ENCODE data around the gene SHQ1.

Gene SHQ1

GRCh38 chr3:72829701-72830100, 18.5 kb downstream of the SHQ1 start:
- H3K27me3 Mint-ChIP-seq: no peaks in the 10 kb centered on the region

GRCh38 chr3:72821161-72821781, 27.0 kb downstream of the SHQ1 start:
- intact Hi-C loops (cut with micrococcal nuclease): loop anchor here (2.0 to 10.0 kb wide), 4 partner anchors 154 to 1109 kb away; no protein-coding TSS in a partner anchor
- H3K27ac Mint-ChIP-seq: no peak overlapping the region
- H3K9me3 Mint-ChIP-seq: no peaks in the 10 kb centered on the region
- H3K4me3 Mint-ChIP-seq: no peak overlapping the region
- H3K4me1 Mint-ChIP-seq (ENCODE audit: low read depth): peaks cover 13% of the 10 kb centered on the region
- H3K27me3 Mint-ChIP-seq: no peaks in the 10 kb centered on the region
- no peaks in the 10 kb centered on the region for H3K36me3 Mint-ChIP-seq (ENCODE audit: low read depth)

More at GRCh38 chr3:72829701-72830100, 18.5 kb downstream of the SHQ1 start:
- Mint-ChIP-seq H3K36me3 (ENCODE audit: low read depth) (peaks cover 29% of the 10 kb centered on the region), H3K4me1 (ENCODE audit: low read depth) (no peaks in the 10 kb centered on the region), H3K4me3 (no peak overlapping the region), H3K27ac (no peak overlapping the region), H3K9me3 (no peaks in the 10 kb centered on the region)
- intact Hi-C loops (cut with micrococcal nuclease): loop anchor here (10.0 kb wide), 1 partner anchor 695 kb away; no protein-coding TSS in a partner anchor

GRCh38 chr3:72820415-72820814, 27.8 kb downstream of the SHQ1 start:
- Mint-ChIP-seq H3K27ac (no peak overlapping the region), H3K4me3 (no peak overlapping the region), H3K9me3 (no peaks in the 10 kb centered on the region)

GRCh38 chr3:72818905-72819304, 29.3 kb downstream of the SHQ1 start:
- peaks cover 6% of the 10 kb centered on the region for H3K36me3 Mint-ChIP-seq (ENCODE audit: low read depth)
- no peak overlapping the region for H3K4me3 Mint-ChIP-seq
- H3K27ac Mint-ChIP-seq: no peak overlapping the region
- no peaks in the 10 kb centered on the region for H3K27me3 Mint-ChIP-seq
- intact Hi-C loops (cut with micrococcal nuclease): loop anchor here (5.0 to 10.0 kb wide), 3 partner anchors 404 to 862 kb away; no protein-coding TSS in a partner anchor
- H3K4me1 Mint-ChIP-seq (ENCODE audit: low read depth): peaks cover 13% of the 10 kb centered on the region
- H3K9me3 Mint-ChIP-seq: no peaks in the 10 kb centered on the region

More at GRCh38 chr3:72820415-72820814, 27.8 kb downstream of the SHQ1 start:
- Mint-ChIP-seq H3K27me3 (no peaks in the 10 kb centered on the region), H3K36me3 (ENCODE audit: low read depth) (no peaks in the 10 kb centered on the region), H3K4me1 (ENCODE audit: low read depth) (peaks cover 13% of the 10 kb centered on the region)
- intact Hi-C loops (cut with micrococcal nuclease): loop anchor here (2.0 to 10.0 kb wide), 4 partner anchors 153 to 1108 kb away; no protein-coding TSS in a partner anchor

- peaks cover 13% of the 10 kb centered on the region for H3K4me1 Mint-ChIP-seq (ENCODE audit: low read depth)
- H3K9me3 Mint-ChIP-seq: no peaks in the 10 kb centered on the region
- H3K27me3 Mint-ChIP-seq: no peaks in the 10 kb centered on the region
- intact Hi-C loops (cut with micrococcal nuclease): loop anchor here (5.0 to 10.0 kb wide), 3 partner anchors 403 to 861 kb away; no protein-coding TSS in a partner anchor
- no peak overlapping the region for H3K27ac Mint-ChIP-seq
- peaks cover 6% of the 10 kb centered on the region for H3K36me3 Mint-ChIP-seq (ENCODE audit: low read depth)
- H3K4me3 Mint-ChIP-seq: no peak overlapping the region
These were observed 30.0 kb downstream of the SHQ1 start for GRCh38 chr3:72818092-72818773.

- no peaks in the 10 kb centered on the region for H3K9me3 Mint-ChIP-seq
- H3K27ac Mint-ChIP-seq: no peak overlapping the region
- no peak overlapping the region for H3K4me3 Mint-ChIP-seq
- peaks cover 15% of the 10 kb centered on the region for H3K36me3 Mint-ChIP-seq (ENCODE audit: low read depth)
- peaks cover 13% of the 10 kb centered on the region for H3K4me1 Mint-ChIP-seq (ENCODE audit: low read depth)
- intact Hi-C loops (cut with micrococcal nuclease): loop anchor here (5.0 to 10.0 kb wide), 3 partner anchors 402 to 860 kb away; no protein-coding TSS in a partner anchor
- H3K27me3 Mint-ChIP-seq: no peaks in the 10 kb centered on the region
These were observed 31.3 kb downstream of the SHQ1 start for GRCh38 chr3:72816862-72817355.

- no peaks in the 10 kb centered on the region for H3K27me3 Mint-ChIP-seq
- no peak overlapping the region for H3K4me3 Mint-ChIP-seq
- H3K4me1 Mint-ChIP-seq (ENCODE audit: low read depth): peaks cover 13% of the 10 kb centered on the region
- intact Hi-C loops (cut with micrococcal nuclease): loop anchor here (10.0 kb wide), 2 partner anchors 400 to 550 kb away; no protein-coding TSS in a partner anchor
- H3K9me3 Mint-ChIP-seq: no peaks in the 10 kb centered on the region
- peaks cover 28% of the 10 kb centered on the region for H3K36me3 Mint-ChIP-seq (ENCODE audit: low read depth)
- no peak overlapping the region for H3K27ac Mint-ChIP-seq
These were observed 33.9 kb downstream of the SHQ1 start for GRCh38 chr3:72814308-72814707.

- H3K9me3 Mint-ChIP-seq: no peaks in the 10 kb centered on the region
- peaks cover 36% of the 10 kb centered on the region for H3K36me3 Mint-ChIP-seq (ENCODE audit: low read depth)
- no peaks in the 10 kb centered on the region for H3K27me3 Mint-ChIP-seq
- peaks cover 6% of the 10 kb centered on the region for H3K4me1 Mint-ChIP-seq (ENCODE audit: low read depth)
- intact Hi-C loops (cut with micrococcal nuclease): loop anchor here (10.0 kb wide), 2 partner anchors 397 to 547 kb away; no protein-coding TSS in a partner anchor
- no peak overlapping the region for H3K27ac Mint-ChIP-seq
- H3K4me3 Mint-ChIP-seq: no peak overlapping the region
These were observed 36.0 kb downstream of the SHQ1 start for GRCh38 chr3:72812201-72812600.

- H3K36me3 Mint-ChIP-seq (ENCODE audit: low read depth): peaks cover 36% of the 10 kb centered on the region
- no peak overlapping the region for H3K4me3 Mint-ChIP-seq
- no peaks in the 10 kb centered on the region for H3K9me3 Mint-ChIP-seq
- H3K27me3 Mint-ChIP-seq: no peaks in the 10 kb centered on the region
- intact Hi-C loops (cut with micrococcal nuclease): loop anchor here (10.0 kb wide), 2 partner anchors 397 to 547 kb away; no protein-coding TSS in a partner anchor
- H3K27ac Mint-ChIP-seq: no peak overlapping the region
- no peaks in the 10 kb centered on the region for H3K4me1 Mint-ChIP-seq (ENCODE audit: low read depth)
These were observed 36.7 kb downstream of the SHQ1 start for GRCh38 chr3:72811571-72811970.

GRCh38 chr3:72810659-72811434, 37.4 kb downstream of the SHQ1 start:
- no peak overlapping the region for H3K27ac Mint-ChIP-seq
- peaks cover 36% of the 10 kb centered on the region for H3K36me3 Mint-ChIP-seq (ENCODE audit: low read depth)
- no peak overlapping the region for H3K4me3 Mint-ChIP-seq
- no peaks in the 10 kb centered on the region for H3K27me3 Mint-ChIP-seq
- H3K4me1 Mint-ChIP-seq (ENCODE audit: low read depth): no peaks in the 10 kb centered on the region
- H3K9me3 Mint-ChIP-seq: no peaks in the 10 kb centered on the region
- intact Hi-C loops (cut with micrococcal nuclease): loop anchor here (10.0 kb wide), 2 partner anchors 396 to 546 kb away; no protein-coding TSS in a partner anchor

- no peaks in the 10 kb centered on the region for H3K27me3 Mint-ChIP-seq
- H3K36me3 Mint-ChIP-seq (ENCODE audit: low read depth): peaks cover 34% of the 10 kb centered on the region
- H3K9me3 Mint-ChIP-seq: no peaks in the 10 kb centered on the region
- H3K4me1 Mint-ChIP-seq (ENCODE audit: low read depth): no peaks in the 10 kb centered on the region
- H3K27ac Mint-ChIP-seq: no peak overlapping the region
- intact Hi-C loops (cut with micrococcal nuclease): loop anchor here (10.0 kb wide), 2 partner anchors 395 to 545 kb away; no protein-coding TSS in a partner anchor
- H3K4me3 Mint-ChIP-seq: no peak overlapping the region
These were observed 38.2 kb downstream of the SHQ1 start for GRCh38 chr3:72810063-72810462.

- H3K4me3 Mint-ChIP-seq: no peak overlapping the region
- H3K4me1 Mint-ChIP-seq (ENCODE audit: low read depth): no peaks in the 10 kb centered on the region
- H3K9me3 Mint-ChIP-seq: no peaks in the 10 kb centered on the region
- intact Hi-C loops (cut with micrococcal nuclease): no loop called here
- H3K36me3 Mint-ChIP-seq (ENCODE audit: low read depth): peaks cover 8% of the 10 kb centered on the region
- H3K27me3 Mint-ChIP-seq: no peaks in the 10 kb centered on the region
- H3K27ac Mint-ChIP-seq: no peak overlapping the region
These were observed 43.9 kb downstream of the SHQ1 start for GRCh38 chr3:72804361-72804760.

GRCh38 chr3:72803573-72803972, 44.7 kb downstream of the SHQ1 start:
- H3K4me3 Mint-ChIP-seq: no peak overlapping the region
- intact Hi-C loops (cut with micrococcal nuclease): no loop called here
- H3K4me1 Mint-ChIP-seq (ENCODE audit: low read depth): no peaks in the 10 kb centered on the region
- H3K27ac Mint-ChIP-seq: no peak overlapping the region
- H3K27me3 Mint-ChIP-seq: no peaks in the 10 kb centered on the region
- H3K9me3 Mint-ChIP-seq: no peaks in the 10 kb centered on the region
- peaks cover 1% of the 10 kb centered on the region for H3K36me3 Mint-ChIP-seq (ENCODE audit: low read depth)
